MV-4-11 (cell line): ENCODE measurements around the gene PRX.

Experiments
- DNase-seq: peaks from one replicate; lab custom pipeline; 2025; lab: John Stamatoyannopoulos, UW

Gene PRX

DNA sequence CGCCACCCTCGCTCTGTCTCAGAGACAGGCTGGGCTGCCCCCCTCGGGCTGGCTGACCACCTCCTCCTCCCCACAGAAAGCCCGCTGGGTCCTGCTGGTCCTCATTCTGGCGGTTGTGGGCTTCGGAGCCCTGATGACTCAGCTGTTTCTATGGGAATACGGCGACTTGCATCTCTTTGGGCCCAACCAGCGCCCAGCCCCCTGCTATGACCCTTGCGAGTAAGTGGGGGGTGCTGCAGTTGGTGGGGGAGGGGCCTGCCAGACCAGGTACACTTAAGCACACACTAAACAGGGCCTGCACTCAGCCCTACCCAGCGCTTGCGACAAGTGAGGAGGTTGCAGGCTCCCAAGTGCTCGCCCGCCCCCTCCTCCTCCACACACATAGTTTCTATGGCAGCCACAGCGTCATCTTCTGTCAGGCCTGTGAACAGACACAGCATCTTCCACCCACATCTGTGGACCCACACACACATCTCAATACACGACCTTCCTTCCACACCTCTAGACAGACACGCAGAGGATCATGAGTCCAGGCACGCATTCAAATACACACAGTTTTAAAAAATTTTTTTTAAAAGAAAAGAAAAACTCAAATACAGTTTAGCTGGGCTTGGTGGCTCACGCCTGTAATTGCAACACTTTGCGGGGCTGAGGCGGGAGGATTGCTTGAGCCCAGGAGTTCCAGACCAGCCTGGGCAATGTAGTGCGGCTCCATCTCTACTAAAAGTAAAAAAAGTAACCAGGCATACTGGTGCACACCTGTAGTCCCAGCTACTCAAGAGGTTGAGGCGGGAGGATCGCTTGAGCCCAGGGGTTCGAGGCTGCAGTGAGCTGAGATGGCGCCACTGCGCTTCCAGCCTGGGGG, 46.2 kb downstream of the PRX start:
- DNase-seq: peak; percentile 73

DNA sequence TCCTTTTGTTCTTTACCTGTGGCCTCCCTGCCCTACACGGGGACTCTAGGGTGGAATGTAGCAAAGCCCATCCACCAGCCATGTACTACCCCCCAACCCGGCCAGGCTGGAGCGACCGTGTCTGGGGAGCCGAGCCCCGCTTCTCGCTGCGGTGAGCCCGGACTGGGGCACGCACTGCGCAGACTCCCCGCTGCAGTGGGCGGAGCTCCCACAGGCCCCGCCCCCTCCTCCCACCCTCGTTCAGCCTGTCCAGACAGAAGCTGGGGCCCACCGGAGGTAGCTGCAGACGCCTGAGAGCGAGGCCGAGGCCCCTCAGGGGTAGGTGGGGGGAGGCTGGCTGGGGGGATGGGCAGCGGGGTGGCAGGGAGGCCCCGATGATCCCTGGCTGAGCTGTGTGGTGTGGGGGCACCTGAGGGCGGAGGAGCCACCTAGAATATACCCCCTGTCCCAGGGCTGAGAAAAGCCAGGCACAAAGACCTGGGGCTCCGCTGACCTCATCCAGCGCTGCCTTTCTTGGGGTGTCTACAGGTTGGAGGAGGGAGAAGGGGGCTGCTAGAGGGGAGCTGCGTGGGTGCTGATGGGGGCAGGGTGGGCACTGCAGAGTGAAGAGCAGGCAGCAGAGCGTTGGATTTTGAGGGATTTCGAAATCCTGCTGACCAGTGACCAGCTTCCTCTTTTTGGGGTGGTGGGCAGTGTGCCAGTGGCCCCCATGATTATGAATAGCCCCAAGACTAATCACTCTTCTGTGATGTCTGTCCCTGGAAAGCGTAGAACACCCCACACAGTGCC, 47.4 kb downstream of the PRX start:
- peak; percentile 67 for DNase-seq

DNA sequence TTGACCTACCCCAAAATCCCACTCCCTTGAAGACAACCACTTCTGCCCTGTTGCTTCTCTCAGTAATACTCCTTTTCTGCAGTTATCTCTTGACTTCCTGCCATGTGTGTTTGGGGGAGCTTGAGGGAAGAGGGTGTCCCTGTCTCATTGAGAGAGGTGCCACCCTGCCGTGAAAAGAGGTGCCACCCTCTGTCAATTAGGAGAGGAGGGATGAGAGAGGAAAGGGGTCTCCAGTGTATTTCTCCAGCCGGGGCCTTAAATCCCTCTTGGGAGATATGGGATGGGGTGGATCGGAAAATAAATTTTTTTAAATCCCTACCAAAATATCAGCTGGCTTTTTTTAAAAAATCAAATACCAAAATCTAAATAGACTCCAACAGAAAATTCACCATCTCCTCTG, 48.2 kb downstream of the PRX start:
- DNase-seq: no peak

DNA sequence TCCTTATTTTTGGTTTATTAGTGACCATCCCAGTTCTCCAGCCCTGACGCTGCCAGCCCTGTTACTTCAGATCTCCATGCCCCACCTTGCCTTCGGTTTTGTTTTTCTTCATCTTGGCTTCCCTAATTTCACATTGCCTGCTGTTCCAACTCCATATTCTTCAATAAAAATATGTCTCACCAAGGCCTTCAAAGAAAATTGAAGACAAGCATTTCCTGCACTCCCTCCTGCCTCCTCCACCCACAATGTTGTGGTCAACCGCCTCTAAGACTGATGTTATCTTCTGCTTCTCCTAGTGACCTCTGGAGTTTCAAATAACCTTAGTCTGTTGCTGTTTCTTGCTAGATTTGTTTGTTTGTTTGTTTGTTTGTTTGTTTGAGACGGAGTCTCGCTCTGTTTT, 50.1 kb downstream of the PRX start:
- peak; percentile 91 for DNase-seq

DNA sequence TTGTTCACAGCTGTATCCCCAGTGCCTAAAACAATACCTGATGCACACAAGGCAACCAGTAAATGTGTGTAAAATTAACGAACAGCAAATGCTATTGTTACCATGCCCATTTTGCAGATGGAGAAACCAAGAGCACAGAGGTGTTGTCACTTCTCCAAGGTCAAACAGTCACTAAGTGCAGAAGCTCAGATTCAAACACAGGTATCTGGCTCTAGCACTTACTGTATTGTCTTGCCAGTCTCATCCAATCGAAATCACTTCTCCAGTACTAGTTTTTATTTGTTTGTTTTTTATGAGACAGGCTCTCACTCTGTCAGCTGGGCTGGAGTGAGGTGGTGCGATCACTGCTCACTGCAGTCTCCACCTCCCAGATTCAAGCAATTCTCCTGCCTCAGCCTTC, 51.0 kb downstream of the PRX start:
- DNase-seq: no peak

DNA sequence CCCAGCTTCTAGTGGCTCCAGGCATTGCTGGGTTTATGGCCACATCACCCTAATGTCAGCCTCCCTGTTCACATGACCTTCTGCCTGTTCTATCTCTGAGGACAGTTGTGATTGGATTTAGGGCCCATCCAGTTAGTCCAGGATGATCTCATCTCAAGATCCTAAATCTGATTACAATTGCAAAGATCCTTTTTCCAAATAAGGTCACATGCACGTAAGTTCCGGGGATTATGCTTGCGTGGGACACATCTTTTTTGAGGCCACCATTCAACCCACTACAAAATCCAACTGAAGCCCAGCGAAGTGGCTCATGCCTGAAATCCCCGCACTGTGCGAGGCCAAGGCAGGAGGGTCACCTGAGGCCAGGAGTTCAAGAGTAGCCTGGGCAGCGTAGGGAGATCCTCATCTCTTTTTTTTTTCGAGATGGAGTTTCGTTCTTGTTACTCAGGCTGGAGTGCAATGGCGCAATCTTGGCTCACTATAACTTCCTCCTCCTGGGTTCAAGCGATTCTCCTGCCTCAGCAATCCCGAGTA, 52.4 kb downstream of the PRX start:
- peak; percentile 85 for DNase-seq

DNA sequence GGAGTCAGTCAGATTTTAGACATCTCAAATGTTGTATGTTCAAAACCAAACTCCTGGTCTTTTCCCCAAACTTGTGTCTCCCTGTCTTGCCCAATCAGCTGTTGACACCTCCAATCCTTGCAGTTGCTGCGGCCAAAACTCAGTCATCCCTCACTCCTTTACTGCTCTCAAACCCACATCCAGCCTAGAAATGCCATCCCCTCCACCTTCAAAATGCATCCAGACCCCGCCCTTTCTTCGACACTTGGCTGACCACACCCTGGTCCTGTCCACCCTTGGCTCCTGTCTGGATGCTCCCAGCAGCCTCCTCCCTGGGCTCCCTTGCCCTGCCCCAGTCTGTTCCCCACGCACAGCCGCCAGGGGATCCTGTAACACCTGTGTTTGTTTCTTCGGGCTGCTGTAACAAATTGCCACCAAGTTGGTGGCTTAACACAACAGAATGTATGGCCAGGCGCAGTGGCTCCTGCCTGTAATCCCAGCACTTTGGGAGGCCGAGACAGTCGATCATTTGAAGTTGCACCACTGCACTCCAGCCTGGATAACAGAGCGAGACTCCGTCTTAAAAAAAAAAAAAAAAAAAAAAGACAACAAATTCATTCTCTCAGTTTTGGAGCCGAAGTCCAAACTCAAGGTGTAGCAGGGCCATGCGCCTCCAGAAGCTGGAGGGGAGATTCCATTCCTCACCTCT, 53.0 kb downstream of the PRX start:
- DNase-seq: no peak

DNA sequence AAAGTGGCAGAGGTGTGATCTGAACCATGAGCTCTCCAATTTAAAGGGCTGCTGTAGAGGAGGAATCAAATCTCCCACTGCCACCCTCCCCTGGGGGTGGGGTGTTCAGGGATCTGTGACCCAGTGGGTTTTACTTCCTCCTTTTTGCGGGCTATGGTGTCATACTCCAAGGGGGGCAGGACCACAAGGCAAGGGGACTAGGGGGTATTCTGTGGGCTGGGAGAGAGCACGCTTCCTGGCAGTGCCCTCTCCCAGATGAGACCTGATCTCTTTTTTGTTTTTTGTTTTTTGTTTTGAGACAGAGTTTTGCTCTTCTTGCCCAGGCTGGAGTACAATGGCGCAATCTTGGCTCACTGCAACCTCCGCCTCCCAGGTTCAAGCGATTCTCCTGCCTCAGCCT, 54.4 kb downstream of the PRX start:
- DNase-seq: peak; percentile 97

DNA sequence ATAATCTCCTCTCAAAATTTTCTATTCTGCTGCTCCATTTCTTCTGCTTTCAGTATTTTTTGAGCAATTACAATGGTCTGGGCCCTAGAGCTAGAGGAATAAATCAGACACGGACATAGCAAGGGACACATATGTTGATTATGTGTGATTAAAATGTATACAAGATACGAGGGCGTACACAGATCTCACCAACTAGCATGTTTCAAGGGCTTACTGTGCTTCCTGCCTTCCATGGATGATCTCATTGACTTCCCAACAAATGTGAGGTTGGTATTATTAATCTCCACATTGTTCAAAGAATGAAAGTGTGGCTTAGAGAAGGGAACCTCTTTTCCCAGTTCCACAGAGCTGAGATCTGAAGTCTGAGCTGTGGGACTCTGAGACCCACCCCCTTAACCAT, 55.5 kb downstream of the PRX start:
- no peak for DNase-seq

DNA sequence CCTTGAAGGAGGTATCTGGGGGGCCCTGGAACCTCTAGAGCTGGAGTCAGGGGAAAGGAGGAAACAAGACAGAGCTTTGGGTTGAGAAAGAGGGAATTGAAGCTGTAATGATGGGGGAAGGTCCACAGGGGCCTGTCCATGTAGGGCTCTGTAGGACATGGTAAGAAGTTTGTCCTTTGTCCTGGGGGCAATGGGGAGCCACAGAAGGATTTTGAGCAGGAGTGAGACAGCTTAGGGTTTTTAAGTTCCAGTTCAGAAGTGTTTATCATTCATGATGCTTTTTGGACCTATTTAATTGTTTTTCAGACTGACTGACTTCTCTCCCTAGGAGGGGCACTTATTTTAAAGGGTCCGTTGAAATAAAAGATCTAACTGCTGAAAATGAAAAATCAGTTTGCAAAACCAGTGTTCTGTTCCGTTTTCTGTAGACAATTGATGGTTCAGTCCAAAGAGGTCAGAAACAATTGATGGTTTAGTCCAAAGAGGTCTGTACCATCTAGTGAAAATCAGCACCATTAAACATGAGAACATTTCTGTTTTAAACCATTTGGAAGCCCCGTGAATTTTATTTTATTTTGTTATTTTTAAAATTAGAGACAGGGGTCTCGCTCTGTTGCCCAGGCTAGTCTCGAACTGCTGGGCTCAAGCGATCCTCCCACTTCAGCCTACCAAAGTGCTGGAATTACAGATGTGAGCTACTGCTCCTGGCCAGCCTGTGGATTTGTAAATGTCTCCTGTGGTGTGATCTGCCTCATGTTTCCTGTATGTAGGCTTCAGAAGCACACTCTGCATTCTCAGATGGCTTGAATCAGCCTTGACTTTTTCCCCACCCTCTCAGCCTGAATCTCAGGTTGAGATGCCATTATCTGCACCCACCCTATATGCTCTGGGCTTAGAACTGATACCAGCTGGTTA, 56.2 kb downstream of the PRX start:
- no peak for DNase-seq

DNA sequence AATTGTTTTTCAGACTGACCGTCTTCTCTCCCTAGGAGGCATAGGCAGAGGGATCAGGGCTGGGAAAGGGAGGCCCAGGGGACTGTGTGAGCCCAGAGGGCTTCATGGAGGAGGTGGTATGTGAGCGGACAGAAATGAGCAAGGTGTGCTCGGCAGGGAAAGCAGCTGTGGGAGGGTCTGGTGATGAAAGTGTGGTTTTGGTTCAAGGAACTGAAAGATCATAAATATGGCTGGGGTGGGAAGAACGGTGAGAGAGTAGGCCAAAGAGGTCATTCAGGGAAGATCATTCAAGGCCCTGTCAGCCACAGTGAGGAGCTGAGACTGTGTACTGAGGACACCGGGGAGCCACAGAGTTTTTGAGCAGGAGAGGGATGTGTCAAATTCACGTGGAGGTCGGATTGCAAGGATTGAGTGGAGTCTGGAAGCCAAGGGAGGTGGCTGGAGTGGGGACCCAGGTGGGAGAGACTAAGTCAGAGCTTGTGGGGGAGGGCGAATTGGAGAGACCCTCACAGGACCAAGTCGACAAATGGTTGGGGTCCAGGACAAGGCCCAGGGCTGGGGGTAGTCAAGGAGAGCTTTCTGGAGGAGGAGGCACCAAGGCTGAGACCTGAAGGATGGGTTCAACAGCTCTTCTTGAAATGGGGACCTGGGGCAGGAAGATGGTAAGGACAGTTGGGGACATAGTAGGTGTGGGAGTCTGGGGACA, 57.0 kb downstream of the PRX start:
- DNase-seq: peak; percentile 45

DNA sequence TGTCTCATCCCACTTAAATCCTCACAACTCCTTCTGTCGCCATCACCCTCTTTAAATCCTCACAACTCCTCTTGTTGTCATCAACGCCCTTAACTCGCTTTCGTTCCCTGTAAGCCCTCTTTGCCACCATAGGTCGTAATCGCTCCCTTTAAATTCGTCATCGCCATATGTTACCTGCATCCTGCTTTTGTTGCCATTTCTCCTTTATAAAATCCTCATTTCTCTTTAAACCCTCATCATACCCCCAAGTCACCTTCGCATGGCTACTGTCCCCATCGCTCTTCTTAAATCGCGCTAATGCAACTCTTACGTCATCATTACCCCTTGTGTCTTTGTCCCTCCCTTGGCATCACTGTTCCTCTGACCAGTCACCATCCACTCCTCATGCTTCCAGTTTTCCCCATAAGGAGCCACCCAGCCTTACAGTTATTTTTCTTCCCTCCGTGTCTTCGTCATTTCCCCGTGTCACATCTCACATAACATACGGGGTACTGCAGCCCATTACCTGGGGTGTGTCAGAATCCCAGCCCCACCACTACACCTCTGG, 64.1 kb downstream of the PRX start:
- no peak for DNase-seq

DNA sequence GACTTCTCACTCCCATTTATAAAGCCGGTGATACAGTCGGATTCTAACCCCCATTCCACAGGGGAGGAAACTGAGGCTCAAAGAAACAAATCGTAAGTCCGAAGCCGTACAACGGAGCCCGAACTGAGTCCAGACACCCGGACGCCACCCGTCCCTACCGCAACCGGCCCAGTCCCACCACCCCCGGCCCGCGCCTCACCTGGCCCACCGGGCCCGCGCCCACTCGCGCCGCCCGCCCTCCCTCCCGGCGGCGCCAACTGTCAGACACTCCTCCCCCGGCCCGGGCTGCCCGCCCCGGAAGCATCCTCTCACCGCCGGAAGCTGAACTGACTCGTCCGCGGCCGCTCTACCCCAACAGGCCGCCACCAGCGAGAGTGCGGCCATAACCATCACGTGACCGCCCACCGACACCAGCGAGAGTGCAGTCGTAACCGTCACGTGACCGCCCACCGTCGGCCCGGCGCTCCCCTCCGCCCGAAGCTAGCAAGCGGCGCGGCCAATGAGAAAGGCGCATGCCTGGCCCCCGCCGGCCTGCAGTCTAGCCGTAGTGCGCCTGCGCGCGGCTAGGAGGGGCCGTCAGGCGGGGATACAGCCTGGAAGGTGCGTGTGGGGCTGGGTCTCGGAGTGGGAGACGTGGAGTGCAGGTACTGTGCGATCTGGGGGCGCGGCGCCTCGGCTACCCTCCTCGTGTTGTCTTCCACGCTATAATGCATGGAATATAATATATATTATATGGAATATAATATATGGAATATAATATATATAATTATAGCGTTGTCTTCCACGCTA, 64.9 kb downstream of the PRX start, which contains the start of the genes C19orf47 and PLD3:
Gene C19orf47, minus strand, starts transcription at position 273 of the 789 bp plus-strand sequence. CDS start 6,540 bp downstream, outside the sequence.
Gene PLD3, plus strand, starts transcription at position 571 of the 789 bp plus-strand sequence. CDS start 17,789 bp downstream, outside the sequence.
- peak; percentile 100 for DNase-seq

DNA sequence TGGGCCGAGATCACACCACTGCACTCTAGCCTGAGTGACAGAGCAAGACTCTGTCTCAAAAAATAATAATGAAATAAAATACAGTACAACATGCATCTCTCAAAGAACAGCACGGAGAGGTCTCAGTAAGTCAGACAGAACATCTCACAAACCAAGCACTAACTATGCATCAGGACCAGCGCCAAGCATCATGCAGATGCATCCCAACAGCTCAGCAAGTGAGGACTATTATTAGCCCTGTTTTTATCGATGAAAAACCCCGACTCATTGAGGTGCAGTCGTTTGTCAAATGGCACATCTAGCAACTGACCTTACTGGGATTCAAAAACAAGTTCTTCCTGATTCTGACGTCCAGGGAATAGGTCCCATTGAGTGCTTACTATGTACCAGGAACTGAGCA, 68.8 kb downstream of the PRX start:
- DNase-seq: no peak
